MM.1S (cell line): ENCODE results near the gene KRT40.

Source experiments
- DNase-seq: peaks from one replicate; pipeline ENCODE4 v3.0.0-alpha.2; 2015
- H2AFZ ChIP-seq: fragments of 300-600 bp; sonication (generic); 2 replicates; pipeline ENCODE4 v1.6.0; 2016; ENCODE audit warnings: antibody characterized with exemption, low read length
- H3F3A ChIP-seq: fragments of 300-600 bp; sonication (generic); 2 replicates; pipeline ENCODE4 v1.6.1; 2016; ENCODE audit warnings: mild to moderate bottlenecking, antibody characterized with exemption, low read length, moderate library complexity, mixed read lengths; ENCODE audit not compliant: insufficient read depth
- H3K27ac ChIP-seq: fragments of 300-600 bp; sonication (generic); 2 replicates; pipeline ENCODE4 v1.5.1; 2016; ENCODE audit warnings: mild to moderate bottlenecking, low read length
- H3K27me3 ChIP-seq: fragments of 300-600 bp; sonication (generic); replicated peaks from 2 replicates; pipeline ENCODE4 v1.6.0; 2016; ENCODE audit warnings: low read length; ENCODE audit not compliant: insufficient read depth
- H3K36me3 ChIP-seq: fragments of 300-600 bp; sonication (generic); replicated peaks from 2 replicates; pipeline ENCODE4 v1.6.1; 2016; ENCODE audit warnings: mild to moderate bottlenecking, low read length, mixed read lengths; ENCODE audit not compliant: insufficient read depth
- H3K4me1 ChIP-seq: fragments of 300-600 bp; sonication (generic); 2 replicates; pipeline ENCODE4 v1.6.1; 2016; ENCODE audit warnings: low read length, mixed read lengths
- H3K4me2 ChIP-seq: fragments of 300-600 bp; sonication (generic); 2 replicates; pipeline ENCODE4 v1.6.0; 2016; ENCODE audit warnings: low read depth, low read length
- H3K4me3 ChIP-seq: fragments of 300-600 bp; sonication (generic); 2 replicates; pipeline ENCODE4 v1.5.1; 2016; ENCODE audit warnings: low read length, mixed read lengths
- H3K79me2 ChIP-seq: fragments of 300-600 bp; sonication (generic); 2 replicates; pipeline ENCODE4 v1.6.1; 2016; ENCODE audit warnings: mixed run types, low read length, mixed read lengths
- H3K9ac ChIP-seq: fragments of 300-600 bp; sonication (generic); 2 replicates; pipeline ENCODE4 v1.6.1; 2016; ENCODE audit warnings: low read length, mixed read lengths
- H3K9me2 ChIP-seq: fragments of 300-600 bp; sonication (generic); replicated peaks from 2 replicates; pipeline ENCODE4 v1.6.1; 2016; ENCODE audit warnings: mild to moderate bottlenecking, low read length, mixed read lengths; ENCODE audit not compliant: insufficient read depth
- H3K9me3 ChIP-seq: fragments of 300-600 bp; sonication (generic); replicated peaks from 2 replicates; pipeline ENCODE4 v1.6.1; 2016; ENCODE audit warnings: mild to moderate bottlenecking, low read length, mixed read lengths; ENCODE audit not compliant: insufficient read depth
- H4K20me1 ChIP-seq: fragments of 300-600 bp; sonication (generic); 2 replicates; pipeline ENCODE4 v1.6.1; 2016; ENCODE audit warnings: mild to moderate bottlenecking, low read length, moderate library complexity, mixed read lengths; ENCODE audit not compliant: insufficient read depth
- CTCF ChIP-seq: fragments of 300-600 bp; sonication (generic); IDR thresholded peaks from 2 replicates; pipeline ENCODE4 v1.5.1; 2016; ENCODE audit warnings: antibody characterized with exemption, low read length, mixed read lengths
- EZH2 ChIP-seq: fragments of 300-600 bp; sonication (generic); optimal IDR thresholded peaks from 2 replicates; pipeline ENCODE3; 2017; ENCODE audit warnings: low read depth, mild to moderate bottlenecking, antibody characterized with exemption, low read length, mixed read lengths
- EZH2phosphoT487 ChIP-seq: fragments of 300-600 bp; sonication (generic); IDR thresholded peaks from 2 replicates; pipeline ENCODE4 v1.6.1; 2018; ENCODE audit warnings: antibody characterized with exemption, low read length

KRT40 gene

GRCh38 chr17:40974366-40974765 is 9.8 kb downstream of the KRT40 start:
- H3K4me1 ChIP-seq, result no peaks in the 10 kb centered on the region
- no peak overlapping the region for H3K4me2 ChIP-seq
- H3K9ac ChIP-seq, result no peak overlapping the region
- no peaks in the 10 kb centered on the region for H3F3A ChIP-seq
- no peaks in the 10 kb centered on the region for H3K27me3 ChIP-seq
- H3K9me3 ChIP-seq, result no peaks in the 10 kb centered on the region
- DNase-seq, result no peak
- no peaks in the 10 kb centered on the region for H3K36me3 ChIP-seq
- H3K4me3 ChIP-seq, result no peak overlapping the region
- H3K9me2 ChIP-seq, result no peaks in the 10 kb centered on the region
- TF ChIP-seq EZH2phosphoT487 (no peak), CTCF (no peak), EZH2 (no peak)
- H3K27ac ChIP-seq, result no peak overlapping the region
- no peaks in the 10 kb centered on the region for H4K20me1 ChIP-seq
- no peaks in the 10 kb centered on the region for H3K79me2 ChIP-seq
- H2AFZ ChIP-seq, result no peak overlapping the region

- TF ChIP-seq EZH2 (no peak), EZH2phosphoT487 (no peak), CTCF (no peak)
- Histone ChIP-seq H2AFZ (no peak overlapping the region), H3K4me3 (no peak overlapping the region), H4K20me1 (no peaks in the 10 kb centered on the region), H3K36me3 (no peaks in the 10 kb centered on the region), H3F3A (no peaks in the 10 kb centered on the region), H3K4me2 (no peak overlapping the region), H3K4me1 (no peaks in the 10 kb centered on the region), H3K27ac (no peak overlapping the region), H3K9me2 (no peaks in the 10 kb centered on the region), H3K27me3 (no peaks in the 10 kb centered on the region), H3K9me3 (no peaks in the 10 kb centered on the region), H3K9ac (no peak overlapping the region), H3K79me2 (no peaks in the 10 kb centered on the region)
- no peak for DNase-seq
These were observed 16.5 kb downstream of the KRT40 start for GRCh38 chr17:40967582-40967981.

- DNase-seq, result no peak
- Histone ChIP-seq H3K4me1 (peaks cover 5% of the 10 kb centered on the region; the same call in 1 of the 2 replicates), H3K9ac (no peak within 1 kb of the TSS), H3K79me2 (no peaks in the 10 kb centered on the region), H3K27ac (no peak within 1 kb of the TSS), H3F3A (no peaks in the 10 kb centered on the region; the same call in 1 of the 2 replicates), H3K9me2 (no peaks in the 10 kb centered on the region), H2AFZ (no peak within 1 kb of the TSS), H3K36me3 (no peaks in the 10 kb centered on the region), H3K27me3 (no peaks in the 10 kb centered on the region), H3K4me3 (no peak within 1 kb of the TSS), H4K20me1 (no peaks in the 10 kb centered on the region), H3K9me3 (no peaks in the 10 kb centered on the region), H3K4me2 (no peak within 1 kb of the TSS)
- no peak for TF ChIP-seq EZH2
- TF ChIP-seq EZH2phosphoT487, result no peak
- TF ChIP-seq CTCF, result no peak
These were observed 17.3 kb downstream of the KRT40 start, which contains the start of gene KRT39 for GRCh38 chr17:40966848-40967247. Gene KRT39, minus strand, starts transcription at chr17:40966948. Its CDS starts 92 bp downstream, at chr17:40966856.
